ENCODE measurements around the gene ETV6. TPM values are rescaled to one million over a fixed set of nuclear protein-coding genes. Genes with fewer than 3 reads are reported as not detected.
"Not testable (repeated sequence)": the region's sequence is repeated elsewhere in the genome, so short reads cannot be mapped to it uniquely, and the experiment has no call there.

Gene ETV6
- polyA plus RNA-seq, 12 donors: 8.2 to 15.9 (median 11.0) TPM; not detected in 1

- no peak for DNase-seq
Observed at GRCh38 chr12:11666131-11667050, 16.9 kb downstream of the ETV6 start.

GRCh38 chr12:11667171-11667570 is 17.7 kb downstream of the ETV6 start:
- no peak for DNase-seq

DNA sequence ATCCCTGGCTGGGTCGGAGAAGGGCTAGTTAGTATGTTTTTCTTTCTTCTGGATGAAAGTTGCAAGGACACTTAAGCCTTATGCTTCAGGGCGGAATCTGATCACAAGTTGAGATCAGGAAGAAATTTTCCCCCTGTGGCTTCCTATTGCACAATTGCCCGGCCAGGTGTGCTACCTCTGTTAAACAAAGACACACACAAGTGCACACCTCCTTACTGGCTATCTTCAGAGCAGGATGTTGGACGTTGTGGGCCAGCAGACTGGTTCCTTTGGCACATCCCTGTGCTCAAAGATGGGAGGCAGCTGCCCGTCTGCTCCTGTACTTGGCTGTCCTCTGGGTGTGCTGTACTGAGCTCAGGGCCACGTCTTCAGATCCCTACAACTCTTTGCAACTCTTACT is 19.1 kb downstream of the ETV6 start:
- DNase-seq: no peak

DNA sequence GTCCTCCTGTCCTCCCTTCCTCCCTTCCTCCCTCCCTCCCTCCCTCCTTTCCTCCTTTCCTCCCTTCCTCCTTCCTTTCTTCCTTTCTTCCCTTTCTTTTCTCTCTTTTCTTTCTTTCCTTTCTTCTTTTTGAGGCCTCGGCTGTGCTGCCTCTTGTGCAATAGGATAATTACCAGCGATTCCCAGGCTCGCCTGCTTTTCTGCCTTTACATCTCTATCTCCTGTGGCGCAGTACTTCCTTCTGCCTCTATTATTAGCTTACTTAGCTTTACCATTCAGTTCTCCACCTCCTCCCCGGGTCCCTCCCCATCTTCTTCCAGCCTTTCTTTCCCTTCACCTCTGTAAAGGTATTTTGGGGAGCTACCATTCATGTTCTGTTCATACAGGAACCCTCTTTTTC is 19.9 kb downstream of the ETV6 start:
- no peak for DNase-seq

DNA sequence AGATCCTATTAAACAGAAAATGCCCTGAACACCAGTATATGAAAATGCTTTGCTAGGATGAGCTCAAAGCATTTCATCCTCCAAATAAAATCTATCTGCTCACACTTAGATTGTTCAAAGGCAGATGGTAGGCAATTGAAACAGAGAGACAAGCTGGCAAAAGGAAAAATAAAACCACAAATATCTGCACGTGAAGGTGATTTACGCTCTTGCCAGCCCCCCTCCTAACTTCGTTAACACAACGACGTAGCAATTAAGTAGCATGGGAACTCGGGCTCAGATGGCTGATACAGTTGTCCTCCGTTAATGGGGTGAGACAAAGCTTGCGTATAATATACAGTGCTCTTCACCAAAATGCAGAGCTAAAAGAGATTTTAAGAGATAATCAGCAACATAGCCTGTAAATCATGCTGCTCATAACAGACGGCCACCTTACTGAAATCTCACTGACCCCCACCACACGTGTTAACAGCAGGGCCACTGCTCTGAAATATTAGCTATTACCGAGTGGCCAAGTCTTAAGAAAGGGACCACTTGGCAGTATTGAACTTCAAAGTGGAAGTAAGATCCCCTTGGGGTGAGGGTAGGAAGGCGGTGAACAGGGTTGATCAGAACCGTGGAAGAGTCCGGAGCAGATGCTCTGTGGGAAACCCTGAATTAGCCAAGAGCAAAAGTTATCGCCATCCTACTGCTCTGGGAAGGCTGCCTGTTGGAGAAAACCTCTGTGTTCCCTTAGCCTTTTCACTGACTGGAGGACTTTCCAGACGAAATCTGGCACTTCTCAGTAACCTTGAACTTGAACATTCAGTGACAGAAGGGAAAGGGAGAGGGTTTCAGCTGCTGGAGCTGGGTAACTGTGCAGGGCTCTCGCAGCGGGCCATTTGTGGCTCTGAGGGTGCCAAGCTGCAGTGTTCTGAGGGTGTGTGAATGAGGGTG is 23.1 kb downstream of the ETV6 start:
- no peak for DNase-seq

- no peak for DNase-seq
Observed at GRCh38 chr12:11673666-11674461, 24.4 kb downstream of the ETV6 start.

DNA sequence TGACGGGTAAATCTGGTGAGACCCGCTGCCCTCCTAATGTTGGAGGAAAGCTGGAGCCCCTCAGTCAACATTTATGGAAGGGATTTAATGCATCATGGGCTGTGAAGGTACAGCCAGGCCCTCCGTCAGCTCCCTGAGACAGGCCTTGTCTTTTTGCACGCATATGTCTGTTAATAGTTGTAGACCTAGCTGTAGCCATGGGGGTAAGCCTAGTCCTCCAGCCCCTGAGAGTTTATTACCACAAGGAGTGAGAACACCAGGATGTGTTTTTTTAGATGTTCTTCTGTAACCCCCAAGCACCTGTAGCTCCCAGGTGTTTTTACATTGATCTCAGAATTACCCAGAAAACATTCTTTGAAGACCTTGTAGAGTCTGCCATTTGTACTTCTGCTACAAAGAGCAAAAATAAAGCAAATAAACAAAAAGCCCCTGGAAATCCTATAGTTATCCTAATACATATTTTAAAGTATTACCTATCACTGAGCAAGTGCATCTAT is 25.5 kb downstream of the ETV6 start:
- DNase-seq: no peak

DNA sequence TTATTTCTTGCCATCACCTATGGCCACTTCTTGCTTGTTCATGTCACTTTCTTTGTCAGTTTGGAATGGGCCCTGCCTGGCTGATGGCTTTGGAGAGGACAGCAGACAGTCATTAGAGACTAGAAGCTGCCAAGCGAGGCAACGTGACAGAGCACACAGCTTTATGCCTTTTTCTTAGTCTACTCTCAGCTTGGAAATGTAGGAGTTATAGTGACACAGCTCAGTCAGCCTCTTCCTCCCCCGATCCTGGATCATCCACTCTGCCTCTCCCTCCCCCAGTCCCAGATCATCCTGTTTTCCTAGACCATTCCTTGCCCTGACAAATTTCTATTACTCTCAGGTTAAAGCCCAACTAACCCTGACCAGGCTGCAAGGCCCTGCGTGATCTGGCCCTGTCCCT is 26.6 kb downstream of the ETV6 start:
- DNase-seq: no peak

- DNase-seq: no peak
Observed at GRCh38 chr12:11677093-11677492, 27.6 kb downstream of the ETV6 start.

DNA sequence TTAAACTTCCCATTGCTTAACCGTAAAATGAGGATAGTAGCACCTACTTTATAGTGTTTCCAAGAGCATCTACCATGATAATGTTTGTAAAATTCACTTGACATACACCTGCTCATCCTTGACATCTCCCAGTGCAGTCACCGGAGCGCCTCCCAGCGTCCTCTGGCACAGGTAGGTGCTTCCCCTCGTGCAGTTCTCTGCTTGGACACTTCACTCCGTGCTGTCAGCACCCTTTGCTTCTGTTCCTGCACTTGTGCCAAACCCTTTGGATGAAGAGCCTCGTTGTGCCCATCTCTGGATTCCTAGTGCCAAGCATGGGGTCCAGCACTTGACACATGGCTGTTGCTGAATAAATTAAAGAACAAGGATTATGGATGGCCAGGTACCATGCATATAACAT is 28.3 kb downstream of the ETV6 start:
- no peak for DNase-seq

DNA sequence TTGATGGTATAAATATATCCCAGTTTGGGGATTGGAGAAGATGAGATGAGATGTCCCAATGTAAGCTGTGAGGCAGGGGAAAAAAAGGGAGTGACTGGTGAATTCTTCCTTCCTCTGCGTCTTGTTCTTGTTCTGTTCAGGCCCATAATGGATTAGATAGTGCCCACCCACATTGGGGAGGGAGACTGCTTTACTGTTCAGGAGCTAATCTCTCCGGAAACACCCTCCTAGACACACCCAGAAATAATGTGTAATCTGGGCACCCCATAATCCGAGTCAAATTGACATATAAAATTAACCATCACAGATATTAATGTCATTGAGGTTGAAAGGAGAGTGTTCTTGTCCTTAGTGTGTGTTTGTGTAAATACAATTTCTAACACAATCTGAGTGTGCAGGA is 29.3 kb downstream of the ETV6 start:
- DNase-seq: no peak

DNA sequence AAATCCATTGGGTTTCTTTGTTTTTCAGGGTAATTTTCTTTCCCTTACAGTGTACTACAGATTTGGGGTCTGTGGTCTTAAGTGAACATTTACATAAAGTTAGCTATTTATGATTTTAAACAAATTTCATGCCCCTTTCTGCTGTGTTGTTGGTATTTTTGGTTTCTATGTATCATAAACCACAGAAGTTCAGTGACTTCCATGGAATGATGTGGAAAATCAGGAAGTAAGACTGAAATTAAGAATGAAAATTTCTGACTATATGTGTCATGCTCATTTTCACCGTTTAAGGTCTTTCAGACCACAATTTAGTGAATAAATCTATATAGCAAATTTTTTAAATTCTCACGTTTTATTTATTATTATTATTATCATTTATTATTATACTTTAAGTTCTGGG is 31.7 kb downstream of the ETV6 start:
- DNase-seq: no peak

GRCh38 chr12:11681695-11682094 is 32.2 kb downstream of the ETV6 start:
- not testable (repeated sequence) for DNase-seq

GRCh38 chr12:11684393-11684792 is 34.9 kb downstream of the ETV6 start:
- no peak for DNase-seq

DNA sequence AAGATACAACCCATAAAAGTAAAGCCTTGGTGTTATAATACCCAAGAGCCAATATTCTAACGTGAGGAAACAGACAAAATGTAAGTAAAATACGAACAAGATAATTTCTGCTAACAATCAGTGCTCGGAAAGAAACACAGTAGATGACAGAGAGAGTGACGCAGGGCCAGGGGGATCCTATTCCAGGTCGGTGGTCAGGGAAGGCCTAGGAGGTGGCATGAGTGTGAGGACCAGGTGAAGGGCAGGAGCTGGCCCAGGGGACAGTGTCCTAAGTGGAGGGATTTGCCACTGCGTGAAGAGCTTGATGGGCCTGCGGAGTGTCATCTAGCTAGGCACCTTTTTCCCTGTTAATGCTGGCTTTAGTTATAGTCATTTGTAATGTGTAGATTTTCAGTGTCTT is 35.3 kb downstream of the ETV6 start:
- DNase-seq: no peak

DNA sequence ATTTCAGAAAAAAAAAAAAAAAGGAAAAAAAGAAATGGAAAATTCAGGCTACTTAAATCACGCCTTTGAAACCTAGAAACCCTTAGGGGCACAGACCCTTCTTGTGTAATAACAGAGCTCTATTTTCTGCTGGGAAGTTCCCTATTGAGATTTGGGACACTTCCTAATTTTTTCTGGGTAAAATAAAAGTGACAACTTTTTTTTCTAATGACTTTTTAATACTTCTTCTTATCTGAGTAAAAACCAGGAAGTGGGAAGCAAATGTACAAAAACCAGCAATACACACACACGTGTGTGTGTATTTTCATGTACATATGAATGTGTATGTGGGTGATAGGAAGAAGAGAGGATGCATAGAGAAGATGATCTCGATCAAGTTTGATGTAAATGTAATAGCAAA is 35.8 kb downstream of the ETV6 start:
- DNase-seq: no peak

GRCh38 chr12:11685716-11686115 is 36.2 kb downstream of the ETV6 start:
- DNase-seq: no peak

- no peak for DNase-seq
Observed at GRCh38 chr12:11686120-11686519, 36.6 kb downstream of the ETV6 start.

GRCh38 chr12:11687528-11687927 is 38.1 kb downstream of the ETV6 start:
- no peak for DNase-seq

GRCh38 chr12:11688379-11688778 is 38.9 kb downstream of the ETV6 start:
- DNase-seq: no peak

DNA sequence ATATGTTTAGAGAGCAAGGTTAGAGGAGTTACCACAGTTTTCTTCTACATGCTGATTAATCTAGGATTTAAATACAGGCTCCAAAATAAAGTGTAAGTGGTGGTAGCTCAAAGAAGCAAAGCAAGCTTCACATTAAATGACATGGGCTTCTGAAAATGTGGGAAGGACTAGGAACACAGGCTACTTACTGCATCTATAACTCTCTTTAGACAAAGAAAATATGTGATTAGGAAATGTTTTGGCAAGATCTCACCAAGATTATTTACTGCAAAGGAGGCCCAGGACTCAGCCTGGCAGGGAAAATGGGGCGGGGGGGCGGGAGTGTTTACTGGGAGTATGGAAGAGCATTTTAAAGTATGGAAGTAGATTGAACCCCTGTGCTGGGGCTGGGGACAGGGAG is 39.4 kb downstream of the ETV6 start:
- no peak for DNase-seq
